Neuron (in vitro differentiated cells): ENCODE results near the gene PRSS22.

ENCODE experiments used
- H2AFZ ChIP-seq: one replicate; pipeline ENCODE4 v1.6.1; 2013; ENCODE audit warnings: low read depth, mild to moderate bottlenecking, inconsistent platforms, low read length, moderate library complexity
- H3K27me3 ChIP-seq: one replicate; pipeline ENCODE4 v1.6.1; 2013; ENCODE audit warnings: low read length; ENCODE audit not compliant: insufficient read depth
- H3K36me3 ChIP-seq: one replicate; pipeline ENCODE4 v1.6.1; 2013; ENCODE audit warnings: low read length; ENCODE audit not compliant: insufficient read depth
- H3K4me1 ChIP-seq: one replicate; pipeline ENCODE4 v1.6.1; 2013; ENCODE audit warnings: low read length; ENCODE audit not compliant: insufficient read depth
- H3K4me3 ChIP-seq: 2 replicates; pipeline ENCODE4 v1.5.1; 2013; ENCODE audit warnings: mild to moderate bottlenecking, low read length, moderate library complexity
- H3K9me3 ChIP-seq: one replicate; pipeline ENCODE4 v1.6.1; 2013; ENCODE audit warnings: low read length

The PRSS22 gene

GRCh38 chr16:2896480-2897010, 38.6 kb upstream of the PRSS22 start:
- H2AFZ ChIP-seq = no peak overlapping the region
- peaks cover 21% of the 10 kb centered on the region for H3K4me1 ChIP-seq
- H3K36me3 ChIP-seq = peaks cover 10% of the 10 kb centered on the region
- no peaks in the 10 kb centered on the region for H3K27me3 ChIP-seq
- no peak overlapping the region for H3K4me3 ChIP-seq
- no peaks in the 10 kb centered on the region for H3K9me3 ChIP-seq

GRCh38 chr16:2895813-2896212, 37.8 kb upstream of the PRSS22 start:
- no peak overlapping the region for H3K4me3 ChIP-seq
- H3K36me3 ChIP-seq = peaks cover 10% of the 10 kb centered on the region
- H3K4me1 ChIP-seq = peaks cover 21% of the 10 kb centered on the region
- no peak overlapping the region for H2AFZ ChIP-seq
- H3K9me3 ChIP-seq = no peaks in the 10 kb centered on the region
- no peaks in the 10 kb centered on the region for H3K27me3 ChIP-seq

GRCh38 chr16:2894231-2894630, 36.3 kb upstream of the PRSS22 start:
- Histone ChIP-seq H3K4me3 (no peak overlapping the region), H3K9me3 (no peaks in the 10 kb centered on the region), H3K27me3 (no peaks in the 10 kb centered on the region), H3K36me3 (peaks cover 10% of the 10 kb centered on the region), H3K4me1 (peaks cover 17% of the 10 kb centered on the region), H2AFZ (no peak overlapping the region)

GRCh38 chr16:2884041-2884451, 26.1 kb upstream of the PRSS22 start:
- Histone ChIP-seq H3K9me3 (no peaks in the 10 kb centered on the region), H3K4me1 (peaks cover 6% of the 10 kb centered on the region), H3K4me3 (peak overlapping the region; percentile 92), H2AFZ (peak overlapping the region; percentile 71), H3K27me3 (no peaks in the 10 kb centered on the region), H3K36me3 (no peaks in the 10 kb centered on the region)

GRCh38 chr16:2883458-2883908, 25.5 kb upstream of the PRSS22 start:
- Histone ChIP-seq H3K36me3 (no peaks in the 10 kb centered on the region), H3K9me3 (no peaks in the 10 kb centered on the region), H3K27me3 (no peaks in the 10 kb centered on the region), H3K4me1 (peaks cover 6% of the 10 kb centered on the region), H3K4me3 (peak overlapping the region; percentile 92), H2AFZ (peak overlapping the region; percentile 71)

- Histone ChIP-seq H3K9me3 (no peaks in the 10 kb centered on the region), H3K4me1 (peaks cover 6% of the 10 kb centered on the region), H3K27me3 (no peaks in the 10 kb centered on the region), H3K36me3 (no peaks in the 10 kb centered on the region), H2AFZ (peak within 1 kb of the TSS; percentile 92), H3K4me3 (peak within 1 kb of the TSS; percentile 92)
Measured at GRCh38 chr16:2882650-2883457, 24.9 kb upstream of the PRSS22 start, which contains the start of gene FLYWCH2. TSS of gene FLYWCH2 (plus strand) at chr16:2883215. CDS start at chr16:2896450, 13,235 bp downstream.

- Histone ChIP-seq H3K36me3 (no peaks in the 10 kb centered on the region), H3K27me3 (no peaks in the 10 kb centered on the region), H2AFZ (peak overlapping the region; percentile 92), H3K4me3 (peak overlapping the region; percentile 92), H3K9me3 (no peaks in the 10 kb centered on the region), H3K4me1 (peaks cover 6% of the 10 kb centered on the region)
Measured at GRCh38 chr16:2881783-2882649, 24.0 kb upstream of the PRSS22 start.

- Histone ChIP-seq H2AFZ (no peak overlapping the region), H3K27me3 (no peaks in the 10 kb centered on the region), H3K4me3 (no peak overlapping the region), H3K4me1 (peaks cover 6% of the 10 kb centered on the region), H3K36me3 (no peaks in the 10 kb centered on the region), H3K9me3 (no peaks in the 10 kb centered on the region)
Measured at GRCh38 chr16:2879854-2880508, 22.0 kb upstream of the PRSS22 start.

GRCh38 chr16:2874912-2875362, 17.0 kb upstream of the PRSS22 start:
- Histone ChIP-seq H3K9me3 (no peaks in the 10 kb centered on the region), H3K4me3 (no peak overlapping the region), H2AFZ (no peak overlapping the region), H3K36me3 (no peaks in the 10 kb centered on the region), H3K27me3 (peaks cover 6% of the 10 kb centered on the region), H3K4me1 (no peaks in the 10 kb centered on the region)

GRCh38 chr16:2874032-2874911, 16.3 kb upstream of the PRSS22 start:
- Histone ChIP-seq H3K36me3 (no peaks in the 10 kb centered on the region), H3K4me1 (no peaks in the 10 kb centered on the region), H2AFZ (no peak overlapping the region), H3K27me3 (peaks cover 6% of the 10 kb centered on the region), H3K4me3 (no peak overlapping the region), H3K9me3 (no peaks in the 10 kb centered on the region)

GRCh38 chr16:2871926-2872325, 14.0 kb upstream of the PRSS22 start:
- no peak overlapping the region for H3K4me3 ChIP-seq
- H3K36me3 ChIP-seq = no peaks in the 10 kb centered on the region
- H2AFZ ChIP-seq = no peak overlapping the region
- H3K4me1 ChIP-seq = peaks cover 3% of the 10 kb centered on the region
- peaks cover 6% of the 10 kb centered on the region for H3K27me3 ChIP-seq
- H3K9me3 ChIP-seq = no peaks in the 10 kb centered on the region
